Measurements from ENCODE around the gene TAF12. TPM values are rescaled to one million over a fixed set of nuclear protein-coding genes. Genes with fewer than 3 reads are reported as not detected.
"Not testable (repeated sequence)": the region's sequence is repeated elsewhere in the genome, so short reads cannot be mapped to it uniquely, and the experiment has no call there.

TAF12 gene
- 27.4 TPM for total RNA-seq
- long read RNA-seq, transcript TAF12-202 (6 exons, 1,334 nt) = major isoform, 13 of 44 reads
- long read RNA-seq, partial matches to known transcripts = 1 of 44 reads
- long read RNA-seq, other reads (novel, unspliced or antisense) = 27 of 44 reads

GRCh38 chr1:28642847-28643635, at the start of gene TAF12:
TSS of gene TAF12 (minus strand) at chr1:28643067. CDS start at chr1:28622081, 20,986 bp downstream.
- intact Hi-C loops (cut with DNase I) = loop anchor here (5.0 kb wide), 1 partner anchor 94 kb away; the partner anchor contains the start of gene YTHDF2
- ATAC-seq (ENCODE audit: poor library complexity) (peak; percentile 97), DNase-seq (peak; percentile 95)

- ATAC-seq (ENCODE audit: poor library complexity); DNase-seq; intact Hi-C loops (cut with DNase I): not testable (repeated sequence)
These were observed 48.8 kb upstream of the TAF12 start for GRCh38 chr1:28691627-28692026.

- ATAC-seq (ENCODE audit: poor library complexity) (no peak), DNase-seq (no peak)
- intact Hi-C loops (cut with DNase I) = no loop called here
These were observed 42.1 kb upstream of the TAF12 start for GRCh38 chr1:28684937-28685336.

GRCh38 chr1:28682840-28683239, 40.0 kb upstream of the TAF12 start:
- DNase-seq (no peak), ATAC-seq (ENCODE audit: poor library complexity) (no peak)
- intact Hi-C loops (cut with DNase I) = no loop called here

GRCh38 chr1:28680151-28680550, 37.3 kb upstream of the TAF12 start:
- intact Hi-C loops (cut with DNase I) = no loop called here
- DNase-seq (no peak), ATAC-seq (ENCODE audit: poor library complexity) (no peak)

- ATAC-seq (ENCODE audit: poor library complexity) (no peak), DNase-seq (no peak)
- intact Hi-C loops (cut with DNase I) = no loop called here
These were observed 33.0 kb upstream of the TAF12 start for GRCh38 chr1:28675924-28676257.

GRCh38 chr1:28672971-28673370, 30.1 kb upstream of the TAF12 start:
- DNase-seq; ATAC-seq (ENCODE audit: poor library complexity); intact Hi-C loops (cut with DNase I): not testable (repeated sequence)

GRCh38 chr1:28671254-28671780, 28.4 kb upstream of the TAF12 start:
- DNase-seq = no peak
- no peak for ATAC-seq (ENCODE audit: poor library complexity)
- intact Hi-C loops (cut with DNase I) = no loop called here

- peak; percentile 86 for ATAC-seq (ENCODE audit: poor library complexity)
- intact Hi-C loops (cut with DNase I) = no loop called here
- DNase-seq = peak; percentile 74
These were observed 26.3 kb upstream of the TAF12 start for GRCh38 chr1:28668956-28669723.

GRCh38 chr1:28668191-28668955, 25.5 kb upstream of the TAF12 start, which contains the start of gene GMEB1:
TSS of gene GMEB1 (plus strand) at chr1:28668784. CDS start at chr1:28683613, 14,829 bp downstream.
- ATAC-seq (ENCODE audit: poor library complexity) = peak; percentile 95
- DNase-seq = peak; percentile 93
- intact Hi-C loops (cut with DNase I) = no loop called here

GRCh38 chr1:28666806-28667205, 23.9 kb upstream of the TAF12 start:
- DNase-seq = no peak
- intact Hi-C loops (cut with DNase I) = no loop called here

GRCh38 chr1:28663871-28664470, 21.1 kb upstream of the TAF12 start:
- ATAC-seq (ENCODE audit: poor library complexity) (no peak), DNase-seq (no peak)
- intact Hi-C loops (cut with DNase I) = no loop called here

More at GRCh38 chr1:28666806-28667205, 23.9 kb upstream of the TAF12 start:
- no peak for ATAC-seq (ENCODE audit: poor library complexity)

GRCh38 chr1:28656335-28656734, 13.5 kb upstream of the TAF12 start:
- intact Hi-C loops (cut with DNase I) = no loop called here

GRCh38 chr1:28655448-28656311, 12.8 kb upstream of the TAF12 start:
- DNase-seq; intact Hi-C loops (cut with DNase I); ATAC-seq (ENCODE audit: poor library complexity): not testable (repeated sequence)

More at GRCh38 chr1:28656335-28656734, 13.5 kb upstream of the TAF12 start:
- DNase-seq (no peak), ATAC-seq (ENCODE audit: poor library complexity) (no peak)

- ATAC-seq (ENCODE audit: poor library complexity); DNase-seq; intact Hi-C loops (cut with DNase I): not testable (repeated sequence)
These were observed 11.0 kb upstream of the TAF12 start for GRCh38 chr1:28653870-28654269.

GRCh38 chr1:28653063-28653462, 10.2 kb upstream of the TAF12 start:
- DNase-seq; ATAC-seq (ENCODE audit: poor library complexity); intact Hi-C loops (cut with DNase I): not testable (repeated sequence)

Data from Right ventricle myocardium superior (tissue), 1 donor.